Upper lobe of left lung (tissue), 4 donors: ENCODE data around the gene CRYM.

Experiments used
- POLR2A ChIP-seq, 4 donors: fragments of 450-650 bp; IDR thresholded peaks; one replicate each; pipeline ENCODE4 v1.5.1; 2016 to 2017; ENCODE audit warnings: antibody characterized with exemption in 4 of 4, mild to moderate bottlenecking in 2 of 4
- TF ChIP-seq, protein P1 (sequence below), 6 experiments: fragments of 450-650 bp in 4 of 6; fragments of 200-600 bp in 2 of 6; sonication (generic) in 2 of 6; IDR thresholded peaks; one replicate each; pipeline ENCODE4 v1.5.1; 2016 to 2019; ENCODE audit warnings: antibody characterized with exemption in 6 of 6

GRCh38 chr16:21263640-21264570 lies 14.2 kb downstream of the CRYM start:
- TF ChIP-seq, protein P1, sequence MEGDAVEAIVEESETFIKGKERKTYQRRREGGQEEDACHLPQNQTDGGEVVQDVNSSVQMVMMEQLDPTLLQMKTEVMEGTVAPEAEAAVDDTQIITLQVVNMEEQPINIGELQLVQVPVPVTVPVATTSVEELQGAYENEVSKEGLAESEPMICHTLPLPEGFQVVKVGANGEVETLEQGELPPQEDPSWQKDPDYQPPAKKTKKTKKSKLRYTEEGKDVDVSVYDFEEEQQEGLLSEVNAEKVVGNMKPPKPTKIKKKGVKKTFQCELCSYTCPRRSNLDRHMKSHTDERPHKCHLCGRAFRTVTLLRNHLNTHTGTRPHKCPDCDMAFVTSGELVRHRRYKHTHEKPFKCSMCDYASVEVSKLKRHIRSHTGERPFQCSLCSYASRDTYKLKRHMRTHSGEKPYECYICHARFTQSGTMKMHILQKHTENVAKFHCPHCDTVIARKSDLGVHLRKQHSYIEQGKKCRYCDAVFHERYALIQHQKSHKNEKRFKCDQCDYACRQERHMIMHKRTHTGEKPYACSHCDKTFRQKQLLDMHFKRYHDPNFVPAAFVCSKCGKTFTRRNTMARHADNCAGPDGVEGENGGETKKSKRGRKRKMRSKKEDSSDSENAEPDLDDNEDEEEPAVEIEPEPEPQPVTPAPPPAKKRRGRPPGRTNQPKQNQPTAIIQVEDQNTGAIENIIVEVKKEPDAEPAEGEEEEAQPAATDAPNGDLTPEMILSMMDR (IDR thresholded peaks at IDR 0.05): no peak
- TF ChIP-seq POLR2A (IDR thresholded peaks at IDR 0.05): no peak
